NK-92 (cell line): ENCODE results near the gene MUCL3.
"Not testable (repeated sequence)": the region's sequence is repeated elsewhere in the genome, so short reads cannot be mapped to it uniquely, and the experiment has no call there.

ENCODE experiments used
- DNase-seq: peaks from one replicate; lab custom pipeline; 2025; ENCODE audit not compliant: unreplicated experiment; lab: John Stamatoyannopoulos, UW

The MUCL3 gene

GRCh38 chr6:30974490-30975252 lies 33.9 kb downstream of the MUCL3 start:
- no peak for DNase-seq

GRCh38 chr6:30979141-30979540 lies 38.4 kb downstream of the MUCL3 start:
- DNase-seq = no peak

GRCh38 chr6:30979690-30980089 lies 38.9 kb downstream of the MUCL3 start:
- no peak for DNase-seq

- DNase-seq = no peak
Measured at GRCh38 chr6:30981942-30982772, 41.4 kb downstream of the MUCL3 start.

GRCh38 chr6:30983439-30983838 lies 42.7 kb downstream of the MUCL3 start, which contains the start of gene MUC21:
MUC21 (plus strand) TSS chr6:30983718; CDS start chr6:30983959, 241 bp downstream.
- no peak for DNase-seq

GRCh38 chr6:30985490-30985889 lies 44.7 kb downstream of the MUCL3 start:
- no peak for DNase-seq

GRCh38 chr6:30987304-30987703 lies 46.5 kb downstream of the MUCL3 start:
- no peak for DNase-seq

- no peak for DNase-seq
Measured at GRCh38 chr6:30988209-30988825, 47.5 kb downstream of the MUCL3 start.

- DNase-seq = no peak
Measured at GRCh38 chr6:30990422-30991086, 49.8 kb downstream of the MUCL3 start.

GRCh38 chr6:30991891-30992290 lies 51.1 kb downstream of the MUCL3 start:
- no peak for DNase-seq

GRCh38 chr6:30997301-30997700 lies 56.5 kb downstream of the MUCL3 start:
- DNase-seq = no peak

GRCh38 chr6:30998785-30999184 lies 58.0 kb downstream of the MUCL3 start:
- DNase-seq = no peak

- not testable (repeated sequence) for DNase-seq
Measured at GRCh38 chr6:31000067-31000860, 59.5 kb downstream of the MUCL3 start.

GRCh38 chr6:31001281-31001888 lies 60.6 kb downstream of the MUCL3 start:
- DNase-seq = no peak

- DNase-seq = no peak
Measured at GRCh38 chr6:31002471-31002870, 61.7 kb downstream of the MUCL3 start.
